Measurements from ENCODE around the gene MYOF.

DNA sequence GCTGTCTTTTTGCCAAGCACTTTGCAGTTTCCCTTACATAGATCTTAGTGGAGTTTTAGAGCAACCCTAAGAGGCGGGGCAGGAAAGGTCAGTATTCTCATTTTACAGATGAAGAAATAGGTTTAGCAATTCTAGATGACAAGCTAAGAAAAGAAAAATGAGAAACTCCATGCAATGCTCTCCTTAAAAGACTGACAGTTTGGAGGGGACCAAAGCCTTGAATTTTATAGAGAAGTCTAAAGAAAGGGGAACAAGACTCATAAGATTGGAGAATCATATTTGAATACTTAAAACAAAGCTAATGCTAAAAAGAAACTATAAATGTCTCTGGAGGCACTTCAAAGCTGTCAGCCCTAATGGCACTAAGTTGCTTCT lies 33.9 kb upstream of the MYOF start:
- TF ChIP-seq, protein P1, sequence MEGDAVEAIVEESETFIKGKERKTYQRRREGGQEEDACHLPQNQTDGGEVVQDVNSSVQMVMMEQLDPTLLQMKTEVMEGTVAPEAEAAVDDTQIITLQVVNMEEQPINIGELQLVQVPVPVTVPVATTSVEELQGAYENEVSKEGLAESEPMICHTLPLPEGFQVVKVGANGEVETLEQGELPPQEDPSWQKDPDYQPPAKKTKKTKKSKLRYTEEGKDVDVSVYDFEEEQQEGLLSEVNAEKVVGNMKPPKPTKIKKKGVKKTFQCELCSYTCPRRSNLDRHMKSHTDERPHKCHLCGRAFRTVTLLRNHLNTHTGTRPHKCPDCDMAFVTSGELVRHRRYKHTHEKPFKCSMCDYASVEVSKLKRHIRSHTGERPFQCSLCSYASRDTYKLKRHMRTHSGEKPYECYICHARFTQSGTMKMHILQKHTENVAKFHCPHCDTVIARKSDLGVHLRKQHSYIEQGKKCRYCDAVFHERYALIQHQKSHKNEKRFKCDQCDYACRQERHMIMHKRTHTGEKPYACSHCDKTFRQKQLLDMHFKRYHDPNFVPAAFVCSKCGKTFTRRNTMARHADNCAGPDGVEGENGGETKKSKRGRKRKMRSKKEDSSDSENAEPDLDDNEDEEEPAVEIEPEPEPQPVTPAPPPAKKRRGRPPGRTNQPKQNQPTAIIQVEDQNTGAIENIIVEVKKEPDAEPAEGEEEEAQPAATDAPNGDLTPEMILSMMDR (IDR thresholded peaks at IDR 0.05), result no peak
- no peak for TF ChIP-seq TAF1 (IDR thresholded peaks at IDR 0.05; ENCODE audit: borderline replicate concordance, low read depth, low read length)
- TF ChIP-seq MEF2A (IDR thresholded peaks at IDR 0.05; ENCODE audit: borderline replicate concordance, low read depth), result no peak
- TF ChIP-seq NRF1 (IDR thresholded peaks at IDR 0.05; ENCODE audit: low read depth, low read length), result no peak
- no peak for TF ChIP-seq YY1 (IDR thresholded peaks at IDR 0.05; ENCODE audit: low read depth)
- TF ChIP-seq EP300 (IDR thresholded peaks at IDR 0.05; ENCODE audit: borderline replicate concordance in 1 of 2, low read depth in 1 of 2, low read length in 1 of 2), result no peak
- TF ChIP-seq USF1 (IDR thresholded peaks at IDR 0.05; ENCODE audit: borderline replicate concordance, low read depth), result no peak
- no peak for TF ChIP-seq POLR2AphosphoS5 (IDR thresholded peaks at IDR 0.05; ENCODE audit: low read depth, low read length)
- TF ChIP-seq IRF3 (IDR thresholded peaks at IDR 0.05; ENCODE audit: low read depth, low read length), result no peak
- no peak for TF ChIP-seq USF2 (IDR thresholded peaks at IDR 0.05; ENCODE audit: borderline replicate concordance, low read depth, low read length)
- TF ChIP-seq RAD21 (IDR thresholded peaks at IDR 0.05; ENCODE audit: low read length), result no peak
- no peak for TF ChIP-seq GATA2 (CRISPR knock-in tag; IDR thresholded peaks at IDR 0.05)
- TF ChIP-seq MXI1 (IDR thresholded peaks at IDR 0.05; ENCODE audit: low read depth, low read length), result no peak
- TF ChIP-seq CHD2 (IDR thresholded peaks at IDR 0.05; ENCODE audit: low read length, partially characterized antibody), result no peak

Data from SK-N-SH (cell line).